ENCODE measurements around the gene EBF3. TPM values are rescaled to one million over a fixed set of nuclear protein-coding genes. Genes with fewer than 3 reads are reported as not detected.

Gene EBF3
- total RNA-seq, 1 donor from 2014 or later, result 0.07 TPM

- Histone ChIP-seq H3K4me3 (ENCODE audit: insufficient read depth, low read depth, low read length) (no peak overlapping the region), H3K4me2 (ENCODE audit: low read length) (no peak overlapping the region), H3K9me3 (ENCODE audit: insufficient read depth, low read depth, low read length) (peaks cover 2% of the 10 kb centered on the region), H3K9ac (ENCODE audit: low read length) (no peak overlapping the region), H3K4me1 (ENCODE audit: insufficient read depth, low read length) (no peaks in the 10 kb centered on the region), H3K79me2 (ENCODE audit: insufficient read depth, low read length) (no peaks in the 10 kb centered on the region), H3K36me3 (ENCODE audit: insufficient read depth, low read length) (no peaks in the 10 kb centered on the region), H2AFZ (ENCODE audit: low read depth, low read length) (no peak overlapping the region), H4K20me1 (ENCODE audit: insufficient read depth, low read length) (no peaks in the 10 kb centered on the region), H3K27me3 (ENCODE audit: insufficient read depth, low read length) (peaks cover 2% of the 10 kb centered on the region), H3K27ac (ENCODE audit: low read depth, low read length) (no peak overlapping the region)
- Mint-ChIP-seq H3K4me3 (ENCODE audit: unreplicated experiment) (no peak overlapping the region), H3K27me3 (ENCODE audit: low read depth, unreplicated experiment) (peaks cover 19% of the 10 kb centered on the region), H3K36me3 (ENCODE audit: low read depth, unreplicated experiment) (no peaks in the 10 kb centered on the region), H3K27ac (ENCODE audit: unreplicated experiment) (no peak overlapping the region), H3K4me1 (ENCODE audit: low read depth, unreplicated experiment) (peaks cover 2% of the 10 kb centered on the region), H3K9me3 (ENCODE audit: unreplicated experiment) (no peaks in the 10 kb centered on the region)
- TF ChIP-seq EZH2 (IDR thresholded peaks at IDR 0.05; ENCODE audit: insufficient read depth, low read length), result no peak
- no peak for TF ChIP-seq CTCF (IDR thresholded peaks at IDR 0.05; ENCODE audit: insufficient read depth, low read depth, low read length)
- no peak for FAIRE-seq
- no peak for DNase-seq (ENCODE audit: low read depth)
These were observed 17.2 kb downstream of the EBF3 start for GRCh38 chr10:129946859-129947258.

- no peak for FAIRE-seq
- Histone ChIP-seq H4K20me1 (ENCODE audit: insufficient read depth, low read length) (no peaks in the 10 kb centered on the region), H3K27me3 (ENCODE audit: insufficient read depth, low read length) (peaks cover 2% of the 10 kb centered on the region), H3K9me3 (ENCODE audit: insufficient read depth, low read depth, low read length) (peaks cover 2% of the 10 kb centered on the region), H3K4me1 (ENCODE audit: insufficient read depth, low read length) (no peaks in the 10 kb centered on the region), H3K27ac (ENCODE audit: low read depth, low read length) (no peak overlapping the region), H3K4me3 (ENCODE audit: insufficient read depth, low read depth, low read length) (no peak overlapping the region), H3K9ac (ENCODE audit: low read length) (no peak overlapping the region), H2AFZ (ENCODE audit: low read depth, low read length) (no peak overlapping the region), H3K79me2 (ENCODE audit: insufficient read depth, low read length) (no peaks in the 10 kb centered on the region), H3K36me3 (ENCODE audit: insufficient read depth, low read length) (no peaks in the 10 kb centered on the region), H3K4me2 (ENCODE audit: low read length) (no peak overlapping the region)
- TF ChIP-seq EZH2 (IDR thresholded peaks at IDR 0.05; ENCODE audit: insufficient read depth, low read length) (no peak), CTCF (IDR thresholded peaks at IDR 0.05; ENCODE audit: insufficient read depth, low read depth, low read length) (no peak)
- Mint-ChIP-seq H3K4me1 (ENCODE audit: low read depth, unreplicated experiment) (peaks cover 2% of the 10 kb centered on the region), H3K4me3 (ENCODE audit: unreplicated experiment) (no peak overlapping the region), H3K27ac (ENCODE audit: unreplicated experiment) (no peak overlapping the region), H3K27me3 (ENCODE audit: low read depth, unreplicated experiment) (peaks cover 20% of the 10 kb centered on the region), H3K9me3 (ENCODE audit: unreplicated experiment) (no peaks in the 10 kb centered on the region), H3K36me3 (ENCODE audit: low read depth, unreplicated experiment) (no peaks in the 10 kb centered on the region)
- no peak for DNase-seq (ENCODE audit: low read depth)
These were observed 17.9 kb downstream of the EBF3 start for GRCh38 chr10:129945941-129946760.

- no peak for DNase-seq (ENCODE audit: low read depth)
- Mint-ChIP-seq H3K4me3 (ENCODE audit: unreplicated experiment) (no peak overlapping the region), H3K4me1 (ENCODE audit: low read depth, unreplicated experiment) (peaks cover 2% of the 10 kb centered on the region), H3K9me3 (ENCODE audit: unreplicated experiment) (no peaks in the 10 kb centered on the region), H3K27me3 (ENCODE audit: low read depth, unreplicated experiment) (peaks cover 18% of the 10 kb centered on the region), H3K36me3 (ENCODE audit: low read depth, unreplicated experiment) (no peaks in the 10 kb centered on the region), H3K27ac (ENCODE audit: unreplicated experiment) (no peak overlapping the region)
- Histone ChIP-seq H4K20me1 (ENCODE audit: insufficient read depth, low read length) (no peaks in the 10 kb centered on the region), H3K27me3 (ENCODE audit: insufficient read depth, low read length) (peaks cover 2% of the 10 kb centered on the region), H3K4me2 (ENCODE audit: low read length) (no peak overlapping the region), H3K79me2 (ENCODE audit: insufficient read depth, low read length) (no peaks in the 10 kb centered on the region), H2AFZ (ENCODE audit: low read depth, low read length) (no peak overlapping the region), H3K36me3 (ENCODE audit: insufficient read depth, low read length) (no peaks in the 10 kb centered on the region), H3K9ac (ENCODE audit: low read length) (no peak overlapping the region), H3K9me3 (ENCODE audit: insufficient read depth, low read depth, low read length) (no peaks in the 10 kb centered on the region), H3K4me3 (ENCODE audit: insufficient read depth, low read depth, low read length) (no peak overlapping the region), H3K4me1 (ENCODE audit: insufficient read depth, low read length) (no peaks in the 10 kb centered on the region), H3K27ac (ENCODE audit: low read depth, low read length) (no peak overlapping the region)
- TF ChIP-seq EZH2 (IDR thresholded peaks at IDR 0.05; ENCODE audit: insufficient read depth, low read length) (no peak), CTCF (IDR thresholded peaks at IDR 0.05; ENCODE audit: insufficient read depth, low read depth, low read length) (no peak)
- FAIRE-seq, result no peak
These were observed 18.5 kb downstream of the EBF3 start for GRCh38 chr10:129945526-129945925.

Measured in astrocyte (in vitro differentiated cells and primary cell).